ENCODE data around the gene SLC12A8.

DNA sequence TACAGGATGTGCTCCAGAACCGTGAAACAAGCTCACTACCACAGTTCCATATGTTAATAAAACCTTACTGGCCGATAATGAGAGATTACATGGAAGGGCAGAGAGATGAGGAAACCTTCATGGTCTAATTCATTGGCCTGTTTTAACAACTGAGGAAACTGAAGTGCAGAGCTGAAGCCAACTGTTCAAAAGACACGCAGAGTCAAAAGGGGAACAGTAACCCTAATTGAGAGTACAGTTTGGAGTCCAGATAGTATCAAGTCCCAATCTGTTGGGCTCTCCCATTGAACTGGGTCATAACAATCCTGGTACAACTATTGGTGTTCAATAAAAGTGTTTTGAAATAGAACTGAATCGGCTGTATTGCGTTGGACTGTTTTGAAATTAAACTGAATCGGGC, 69.6 kb downstream of the SLC12A8 start:
- TF ChIP-seq TAF1 (IDR thresholded peaks at IDR 0.05; ENCODE audit: borderline replicate concordance, low read depth, low read length) (no peak), POLR2AphosphoS5 (IDR thresholded peaks at IDR 0.05; ENCODE audit: low read depth, low read length) (no peak)

All from GM12892 (cell line).